ENCODE measurements around the gene NEK10.

DNA sequence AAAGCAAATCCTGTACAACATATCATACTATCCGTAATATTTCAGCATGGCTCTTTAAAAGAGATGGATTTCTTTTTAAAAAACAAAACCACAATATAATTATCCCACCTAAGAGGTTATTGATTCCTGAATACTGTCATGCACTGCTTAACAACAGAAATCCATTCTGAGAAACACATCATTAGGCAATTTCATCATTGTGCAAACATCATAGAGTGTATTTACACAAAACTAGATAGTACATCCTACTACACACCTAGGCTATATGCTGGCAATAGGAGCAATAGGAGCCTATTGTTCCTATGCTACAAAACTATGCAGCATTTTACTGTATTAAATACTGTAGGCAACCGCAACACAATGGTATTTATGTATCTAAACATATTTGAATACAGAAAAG is 242.0 kb downstream of the NEK10 start:
- TF ChIP-seq, protein P1, sequence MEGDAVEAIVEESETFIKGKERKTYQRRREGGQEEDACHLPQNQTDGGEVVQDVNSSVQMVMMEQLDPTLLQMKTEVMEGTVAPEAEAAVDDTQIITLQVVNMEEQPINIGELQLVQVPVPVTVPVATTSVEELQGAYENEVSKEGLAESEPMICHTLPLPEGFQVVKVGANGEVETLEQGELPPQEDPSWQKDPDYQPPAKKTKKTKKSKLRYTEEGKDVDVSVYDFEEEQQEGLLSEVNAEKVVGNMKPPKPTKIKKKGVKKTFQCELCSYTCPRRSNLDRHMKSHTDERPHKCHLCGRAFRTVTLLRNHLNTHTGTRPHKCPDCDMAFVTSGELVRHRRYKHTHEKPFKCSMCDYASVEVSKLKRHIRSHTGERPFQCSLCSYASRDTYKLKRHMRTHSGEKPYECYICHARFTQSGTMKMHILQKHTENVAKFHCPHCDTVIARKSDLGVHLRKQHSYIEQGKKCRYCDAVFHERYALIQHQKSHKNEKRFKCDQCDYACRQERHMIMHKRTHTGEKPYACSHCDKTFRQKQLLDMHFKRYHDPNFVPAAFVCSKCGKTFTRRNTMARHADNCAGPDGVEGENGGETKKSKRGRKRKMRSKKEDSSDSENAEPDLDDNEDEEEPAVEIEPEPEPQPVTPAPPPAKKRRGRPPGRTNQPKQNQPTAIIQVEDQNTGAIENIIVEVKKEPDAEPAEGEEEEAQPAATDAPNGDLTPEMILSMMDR (conservative IDR thresholded peaks at IDR 0.05; ENCODE audit: low read depth, low read length), result no peak
- TF ChIP-seq EZH2 (IDR thresholded peaks at IDR 0.05; ENCODE audit: borderline replicate concordance, low read depth, low read length, poor library complexity, severe bottlenecking), result no peak
